ENCODE measurements around the gene ABCC6.
"Not testable (repeated sequence)": the region's sequence is repeated elsewhere in the genome, so short reads cannot be mapped to it uniquely, and the experiment has no call there.

ABCC6 gene

GRCh38 chr16:16221382-16221781, 1.9 kb downstream of the ABCC6 start:
- DNase-seq, result not testable (repeated sequence)

- not testable (repeated sequence) for DNase-seq
Measured at GRCh38 chr16:16220449-16220848, 2.8 kb downstream of the ABCC6 start.

- DNase-seq, result not testable (repeated sequence)
Measured at GRCh38 chr16:16218787-16219186, 4.5 kb downstream of the ABCC6 start.

- DNase-seq, result not testable (repeated sequence)
Measured at GRCh38 chr16:16218349-16218748, 4.9 kb downstream of the ABCC6 start.

GRCh38 chr16:16213863-16214293, 9.4 kb downstream of the ABCC6 start:
- DNase-seq, result not testable (repeated sequence)

GRCh38 chr16:16211404-16211803, 11.9 kb downstream of the ABCC6 start:
- DNase-seq, result not testable (repeated sequence)

- DNase-seq, result not testable (repeated sequence)
Measured at GRCh38 chr16:16208461-16208860, 14.8 kb downstream of the ABCC6 start.

- DNase-seq, result not testable (repeated sequence)
Measured at GRCh38 chr16:16207787-16208334, 15.4 kb downstream of the ABCC6 start.

GRCh38 chr16:16207097-16207786, 16.1 kb downstream of the ABCC6 start:
- DNase-seq, result peak; percentile 27

- not testable (repeated sequence) for DNase-seq
Measured at GRCh38 chr16:16205864-16206263, 17.4 kb downstream of the ABCC6 start.

- DNase-seq, result not testable (repeated sequence)
Measured at GRCh38 chr16:16204552-16204951, 18.7 kb downstream of the ABCC6 start.

- not testable (repeated sequence) for DNase-seq
Measured at GRCh38 chr16:16203494-16203893, 19.8 kb downstream of the ABCC6 start.

GRCh38 chr16:16202400-16203143, 20.7 kb downstream of the ABCC6 start:
- peak; percentile 23 for DNase-seq

GRCh38 chr16:16201880-16202279, 21.4 kb downstream of the ABCC6 start:
- DNase-seq, result not testable (repeated sequence)

- not testable (repeated sequence) for DNase-seq
Measured at GRCh38 chr16:16200391-16200790, 22.9 kb downstream of the ABCC6 start.

- not testable (repeated sequence) for DNase-seq
Measured at GRCh38 chr16:16199428-16199827, 23.9 kb downstream of the ABCC6 start.

- no peak for DNase-seq
Measured at GRCh38 chr16:16197966-16198365, 25.3 kb downstream of the ABCC6 start.

- no peak for DNase-seq
Measured at GRCh38 chr16:16197331-16197730, 26.0 kb downstream of the ABCC6 start.

- no peak for DNase-seq
Measured at GRCh38 chr16:16196099-16196498, 27.2 kb downstream of the ABCC6 start.

- DNase-seq, result no peak
Measured at GRCh38 chr16:16191493-16192167, 31.7 kb downstream of the ABCC6 start.

GRCh38 chr16:16190966-16191365, 32.3 kb downstream of the ABCC6 start:
- not testable (repeated sequence) for DNase-seq

GRCh38 chr16:16190546-16190945, 32.7 kb downstream of the ABCC6 start:
- DNase-seq, result no peak

GRCh38 chr16:16189842-16190241, 33.5 kb downstream of the ABCC6 start:
- DNase-seq, result no peak

Measured in GF-D8 (cell line).